ENCODE measurements around the gene C2CD3.

The C2CD3 gene

DNA sequence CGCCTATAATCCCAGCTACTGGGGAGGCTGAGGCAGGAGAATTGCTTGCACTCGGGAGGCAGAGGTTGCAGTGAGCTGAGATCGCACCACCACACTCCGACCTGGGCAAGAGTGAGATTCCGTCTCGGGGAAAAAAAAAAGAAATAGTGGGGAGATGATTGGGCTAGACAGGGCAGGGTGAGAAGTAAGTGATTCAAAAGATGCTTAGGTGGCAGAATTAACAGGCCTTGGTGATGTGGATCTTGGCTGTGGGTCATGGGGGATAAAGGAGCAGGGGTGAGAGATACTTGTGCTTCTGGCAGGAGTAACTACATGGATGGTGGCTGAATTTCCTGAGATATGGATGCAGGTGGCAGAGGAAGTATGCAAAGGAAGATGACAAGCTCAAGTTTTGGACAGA, 148.8 kb downstream of the C2CD3 start:
- no peak overlapping the region for H3K4me3 ChIP-seq (ENCODE audit: low read depth, low read length)

DNA sequence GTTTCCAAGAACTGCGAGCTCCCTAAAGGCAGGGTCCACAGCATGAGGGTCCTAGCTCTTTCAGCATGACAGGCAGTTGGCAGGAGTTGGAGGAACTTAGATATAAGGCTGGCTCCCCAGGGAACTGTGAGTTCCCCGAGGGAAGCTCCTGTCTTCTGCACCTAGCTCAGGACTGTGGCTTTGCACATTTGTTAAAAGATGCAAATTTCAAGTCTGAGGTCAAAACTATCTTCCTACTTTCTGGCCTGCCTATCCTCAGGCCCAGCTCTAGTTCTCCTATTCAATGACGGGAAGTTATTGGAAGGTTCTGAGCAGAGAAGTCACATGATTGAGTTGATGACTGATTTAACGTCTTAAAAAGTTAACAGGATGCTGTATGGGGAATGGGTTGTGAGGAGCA, 150.3 kb downstream of the C2CD3 start:
- no peak overlapping the region for H3K4me3 ChIP-seq (ENCODE audit: low read depth, low read length)

DNA sequence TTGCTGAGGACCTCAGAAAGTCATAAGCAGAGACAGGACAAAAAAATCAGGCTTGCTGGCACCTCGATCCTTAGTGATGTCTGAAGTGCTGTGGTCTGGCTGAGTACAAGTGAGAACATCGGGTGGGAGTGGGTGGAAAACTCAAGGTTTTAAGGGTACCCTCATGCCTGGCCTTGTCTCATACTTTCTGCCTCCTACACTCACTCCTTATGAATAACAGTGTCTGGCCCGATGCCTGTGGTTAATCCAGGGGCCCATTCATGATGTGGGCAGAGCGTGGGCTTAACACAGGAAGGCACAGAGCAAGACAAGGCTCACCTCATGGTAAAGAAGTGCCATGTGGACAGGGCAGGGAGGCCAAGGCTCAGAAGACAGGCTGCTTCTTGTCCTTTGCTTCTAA, 150.9 kb downstream of the C2CD3 start:
- no peak overlapping the region for H3K4me3 ChIP-seq (ENCODE audit: low read depth, low read length)

GRCh38 chr11:74019104-74019738, 151.6 kb downstream of the C2CD3 start:
- no peak overlapping the region for H3K4me3 ChIP-seq (ENCODE audit: low read depth, low read length)

GRCh38 chr11:74018331-74019005, 152.3 kb downstream of the C2CD3 start:
- no peak overlapping the region for H3K4me3 ChIP-seq (ENCODE audit: low read depth, low read length)

- no peak overlapping the region for H3K4me3 ChIP-seq (ENCODE audit: low read depth, low read length)
Measured at GRCh38 chr11:74017631-74018030, 153.2 kb downstream of the C2CD3 start.

- no peak overlapping the region for H3K4me3 ChIP-seq (ENCODE audit: low read depth, low read length)
Measured at GRCh38 chr11:74015919-74016684, 154.7 kb downstream of the C2CD3 start.

GRCh38 chr11:74014880-74015279, 155.9 kb downstream of the C2CD3 start:
- H3K4me3 ChIP-seq (ENCODE audit: low read depth, low read length): no peak overlapping the region

GRCh38 chr11:74013141-74013540, 157.7 kb downstream of the C2CD3 start:
- no peak overlapping the region for H3K4me3 ChIP-seq (ENCODE audit: low read depth, low read length)

DNA sequence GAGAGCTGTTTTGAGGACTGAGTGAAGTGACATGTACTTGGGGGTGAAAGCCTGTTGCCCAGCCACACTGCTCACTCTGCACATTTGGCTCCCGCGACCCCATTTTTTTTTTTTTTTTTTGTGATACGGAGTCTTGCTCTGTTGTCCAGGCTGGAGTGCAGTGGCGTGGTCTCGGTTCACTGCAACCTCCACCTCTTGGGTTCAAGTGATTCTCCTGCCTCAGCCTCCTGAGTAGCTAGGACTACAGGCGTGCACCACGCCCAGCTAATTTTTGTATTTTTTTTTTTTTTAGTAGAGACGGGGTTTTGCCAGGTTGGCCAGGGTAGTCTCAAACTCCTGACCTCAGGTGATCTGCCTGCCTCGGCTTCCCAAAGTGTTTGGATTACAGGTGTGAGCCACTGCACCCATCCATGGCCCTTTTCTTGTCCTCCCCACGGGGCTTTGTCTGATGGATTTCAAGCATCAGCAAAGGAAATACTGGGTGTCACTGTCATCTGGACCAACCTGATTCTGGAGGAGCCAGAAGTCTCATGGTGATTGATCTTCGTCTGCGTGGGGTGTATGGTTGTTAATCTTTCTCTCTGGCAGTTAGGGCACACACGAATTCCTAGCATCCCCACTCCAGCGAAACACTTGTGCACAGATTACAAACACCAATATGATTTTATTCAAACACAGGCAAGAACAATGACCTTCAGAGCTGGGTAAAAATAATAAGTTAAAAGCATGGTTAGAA, 158.6 kb downstream of the C2CD3 start:
- H3K4me3 ChIP-seq (ENCODE audit: low read depth, low read length): no peak overlapping the region

GRCh38 chr11:74011360-74012073, 159.3 kb downstream of the C2CD3 start:
- no peak overlapping the region for H3K4me3 ChIP-seq (ENCODE audit: low read depth, low read length)

GRCh38 chr11:74010306-74011300, 160.2 kb downstream of the C2CD3 start:
- no peak overlapping the region for H3K4me3 ChIP-seq (ENCODE audit: low read depth, low read length)

GRCh38 chr11:74009675-74010305, 161.0 kb downstream of the C2CD3 start:
- no peak overlapping the region for H3K4me3 ChIP-seq (ENCODE audit: low read depth, low read length)

GRCh38 chr11:74009230-74009547, 161.6 kb downstream of the C2CD3 start:
- no peak overlapping the region for H3K4me3 ChIP-seq (ENCODE audit: low read depth, low read length)

GRCh38 chr11:74008373-74009229, 162.2 kb downstream of the C2CD3 start, which contains the start of gene UCP3:
UCP3 (minus strand) TSS chr11:74009085; CDS start chr11:74007042, 2,043 bp downstream.
- H3K4me3 ChIP-seq (ENCODE audit: low read depth, low read length): no peak within 1 kb of the TSS

DNA sequence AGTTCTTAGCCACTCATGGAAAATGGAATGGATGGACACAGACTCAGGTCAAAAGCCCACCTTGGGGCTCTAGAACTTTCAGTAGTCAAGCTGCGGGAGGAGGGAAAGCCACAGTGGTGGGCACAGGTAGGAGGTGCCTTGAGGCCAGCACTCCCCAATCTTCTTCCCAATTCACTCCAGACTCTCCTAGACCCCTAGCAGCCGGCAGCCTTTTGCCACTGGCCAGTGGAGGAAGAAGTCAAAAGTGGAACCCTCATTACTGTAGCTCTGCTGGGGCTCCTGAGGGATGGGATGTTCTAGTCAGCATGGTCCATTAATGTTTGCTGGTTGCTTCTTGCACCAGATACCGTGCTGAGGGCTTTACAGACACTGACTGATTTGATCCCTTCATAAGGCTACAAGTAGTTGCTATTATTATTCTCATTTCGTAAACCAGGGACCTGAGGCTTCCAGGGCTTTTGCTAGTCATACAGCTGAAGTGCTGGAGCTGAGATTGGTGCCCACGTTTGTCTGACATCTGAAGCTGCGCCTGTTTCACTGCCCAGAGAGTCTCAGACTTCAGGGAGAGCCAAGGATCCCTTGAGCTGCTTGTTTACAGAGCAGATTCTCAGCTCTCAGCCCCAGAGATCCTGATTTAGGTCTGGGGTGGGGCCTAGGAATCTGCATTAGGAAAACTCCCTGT, 163.0 kb downstream of the C2CD3 start:
- no peak overlapping the region for H3K4me3 ChIP-seq (ENCODE audit: low read depth, low read length)

DNA sequence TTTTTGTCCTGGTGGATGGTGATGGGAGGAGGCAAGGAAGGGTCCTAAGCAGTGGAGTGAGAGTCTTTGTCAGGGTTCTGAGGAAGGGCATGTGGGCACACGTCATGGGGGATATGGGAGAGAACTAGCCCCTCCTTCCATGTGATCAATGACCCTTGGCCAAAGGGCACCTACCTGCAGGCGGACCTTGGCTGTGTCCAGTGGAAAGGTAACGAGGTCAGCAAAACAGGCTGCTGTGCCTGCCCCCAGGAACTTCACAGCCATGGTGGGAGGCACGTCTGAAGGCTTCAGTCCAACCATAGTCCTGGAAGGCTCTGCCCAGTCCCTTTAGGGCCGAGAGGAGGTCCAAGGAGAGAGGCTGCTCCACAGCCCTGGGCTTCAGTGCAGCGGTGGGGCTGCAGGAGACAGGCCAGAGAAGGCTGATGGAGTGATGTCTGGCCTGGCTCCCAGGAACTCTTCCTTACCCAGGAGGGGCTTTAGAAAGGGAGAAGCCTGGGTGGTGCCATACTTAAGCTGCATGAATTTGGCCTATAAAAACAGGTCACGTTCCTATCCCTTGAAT, 164.0 kb downstream of the C2CD3 start:
- no peak overlapping the region for H3K4me3 ChIP-seq (ENCODE audit: low read depth, low read length)

All from iPS-11a (cell line).